ENCODE measurements around the gene ITPA. TPM values are rescaled to one million over a fixed set of nuclear protein-coding genes. Genes with fewer than 3 reads are reported as not detected.

Gene ITPA
- total and polyA plus RNA-seq, 2 donors (not counting 1 experiment from before 2014, with no cell fraction given) = 55.5 to 65.6 TPM

DNA sequence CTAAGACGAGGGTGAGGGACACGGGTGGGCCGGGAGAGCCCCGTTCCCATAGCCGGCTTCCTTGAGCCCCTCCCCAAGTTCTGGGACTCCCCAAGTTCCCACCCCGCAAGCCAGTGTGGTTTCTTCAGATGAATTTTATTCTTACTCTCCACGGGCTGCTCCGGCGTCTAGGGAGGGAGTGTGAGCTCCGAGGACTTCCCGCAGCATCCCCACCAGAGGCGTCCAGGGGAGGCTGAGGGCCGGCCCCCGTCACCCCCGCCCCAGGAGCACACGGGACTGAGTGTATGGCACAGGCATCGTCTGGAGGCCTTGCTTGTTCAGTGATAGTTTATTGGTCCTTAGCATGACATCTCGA, 39.7 kb downstream of the ITPA start:
- ATAC-seq (ENCODE audit: low read depth) (no peak), DNase-seq (no peak)
- Histone ChIP-seq H3K9ac (ENCODE audit: low read length) (peak overlapping the region; percentile 43), H2AFZ (ENCODE audit: insufficient read depth, low read depth, low read length, poor library complexity, severe bottlenecking) (peak overlapping the region; percentile 40), H3K4me1 (ENCODE audit: control insufficient read depth in 2 of 2, insufficient read depth in 2 of 2, low read length in 2 of 2) (peaks cover 11 to 12% of the 10 kb centered on the region in 2 donors), H3K27me3 (replicated peaks in 1 of 4; ENCODE audit: control extremely low read depth in 1 of 4, control insufficient read depth in 3 of 4, insufficient read depth in 4 of 4, low read length in 3 of 4) (peaks cover 0 to 30% (median 9%) of the 10 kb centered on the region in 4 experiments), H3K79me2 (ENCODE audit: control insufficient read depth, insufficient read depth, low read length) (no peaks in the 10 kb centered on the region), H3K4me3 (ENCODE audit: control extremely low read depth in 1 of 5, extremely low read depth in 1 of 5, insufficient read depth in 1 of 5, low read depth in 2 of 5, low read length in 4 of 5) (peak overlapping the region in 4 of 5 experiments; percentile 2 to 41 (median 22)), H3K9me3 (ENCODE audit: control extremely low read depth in 1 of 3, control insufficient read depth in 2 of 3, insufficient read depth in 1 of 3, low read length in 2 of 3) (no peaks in the 10 kb centered on the region), H3K4me2 (replicated peaks; ENCODE audit: low read depth, low read length, poor library complexity, severe bottlenecking) (peak overlapping the region; percentile 76), H3K36me3 (replicated peaks in 1 of 2; ENCODE audit: control extremely low read depth in 1 of 2, control insufficient read depth in 1 of 2, extremely low read depth in 1 of 2, insufficient read depth in 2 of 2, low read length in 1 of 2) (no peaks in the 10 kb centered on the region), H3K27ac (ENCODE audit: low read length in 2 of 2) (no peak overlapping the region), H4K20me1 (ENCODE audit: control insufficient read depth, insufficient read depth, low read length, poor library complexity, severe bottlenecking) (no peaks in the 10 kb centered on the region)
- peak overlapping the region; percentile 55 for H3K4me3 Mint-ChIP-seq
- no peak overlapping the region for H3K27ac Mint-ChIP-seq
- peaks cover 7% of the 10 kb centered on the region for H3K4me1 Mint-ChIP-seq
- H3K9me3 Mint-ChIP-seq (ENCODE audit: insufficient read depth) = no peaks in the 10 kb centered on the region
- TF ChIP-seq EZH2 (IDR thresholded peaks at IDR 0.05; ENCODE audit: borderline replicate concordance, insufficient read depth, low read depth, low read length, poor library complexity, severe bottlenecking) = no peak
- TF ChIP-seq CTCF (IDR thresholded peaks at IDR 0.05) = no peak
- POLR2A ChIA-PET = no interaction called here
- peaks cover 21% of the 10 kb centered on the region for H3K27me3 Mint-ChIP-seq
- WGBS (ENCODE audit: insufficient coverage) = 2% methylated on average over 9 of the region's 18 CpGs
- CTCF ChIA-PET = interaction anchor here (1.1 to 2.0 kb wide), 3 partner anchors 9 to 196 kb away, joined by 4 to 6 read pairs (median 4); no protein-coding TSS in a partner anchor
- intact Hi-C loops (cut with micrococcal nuclease) = no loop called here

GRCh38 chr20:3250091-3250504, 40.8 kb downstream of the ITPA start:
- WGBS (ENCODE audit: insufficient coverage) = 86% methylated on average over 9 of the region's 10 CpGs
- TF ChIP-seq CTCF (IDR thresholded peaks at IDR 0.05) (no peak), EZH2 (IDR thresholded peaks at IDR 0.05; ENCODE audit: borderline replicate concordance, insufficient read depth, low read depth, low read length, poor library complexity, severe bottlenecking) (no peak)

More at GRCh38 chr20:3250091-3250504, 40.8 kb downstream of the ITPA start:
- H3K4me2 ChIP-seq (replicated peaks; ENCODE audit: low read depth, low read length, poor library complexity, severe bottlenecking) = no peak overlapping the region
- CTCF ChIA-PET = no interaction called here
- peaks cover 0 to 3% of the 10 kb centered on the region in 2 experiments for H3K36me3 ChIP-seq (replicated peaks in 1 of 2; ENCODE audit: control extremely low read depth in 1 of 2, control insufficient read depth in 1 of 2, extremely low read depth in 1 of 2, insufficient read depth in 2 of 2, low read length in 1 of 2)
- peaks cover 0 to 30% (median 9%) of the 10 kb centered on the region in 4 experiments for H3K27me3 ChIP-seq (replicated peaks in 1 of 4; ENCODE audit: control extremely low read depth in 1 of 4, control insufficient read depth in 3 of 4, insufficient read depth in 4 of 4, low read length in 3 of 4)
- Mint-ChIP-seq H3K27me3 (peaks cover 19% of the 10 kb centered on the region), H3K4me1 (peaks cover 7% of the 10 kb centered on the region), H3K4me3 (no peak overlapping the region), H3K27ac (no peak overlapping the region), H3K9me3 (ENCODE audit: insufficient read depth) (no peaks in the 10 kb centered on the region)
- H4K20me1 ChIP-seq (ENCODE audit: control insufficient read depth, insufficient read depth, low read length, poor library complexity, severe bottlenecking) = no peaks in the 10 kb centered on the region
- POLR2A ChIA-PET = no interaction called here
- no peaks in the 10 kb centered on the region for H3K79me2 ChIP-seq (ENCODE audit: control insufficient read depth, insufficient read depth, low read length)
- DNase-seq = no peak
- no peak for ATAC-seq (ENCODE audit: low read depth)
- H3K9ac ChIP-seq (ENCODE audit: low read length) = no peak overlapping the region
- no peak overlapping the region for H2AFZ ChIP-seq (ENCODE audit: insufficient read depth, low read depth, low read length, poor library complexity, severe bottlenecking)
- H3K9me3 ChIP-seq (ENCODE audit: control extremely low read depth in 1 of 3, control insufficient read depth in 2 of 3, insufficient read depth in 1 of 3, low read length in 2 of 3) = no peaks in the 10 kb centered on the region
- H3K4me3 ChIP-seq (ENCODE audit: control extremely low read depth in 1 of 5, extremely low read depth in 1 of 5, insufficient read depth in 1 of 5, low read depth in 2 of 5, low read length in 4 of 5) = no peak overlapping the region
- H3K27ac ChIP-seq (ENCODE audit: low read length in 2 of 2) = no peak overlapping the region
- intact Hi-C loops (cut with micrococcal nuclease) = no loop called here
- peaks cover 11 to 12% of the 10 kb centered on the region in 2 donors for H3K4me1 ChIP-seq (ENCODE audit: control insufficient read depth in 2 of 2, insufficient read depth in 2 of 2, low read length in 2 of 2)

Data from B cell (primary cell).